Raji (cell line): Measurements from ENCODE around the gene SUN3.

Experiments
- POLR2A ChIP-seq: IDR thresholded peaks from 2 replicates; pipeline ENCODE4 v1.6.1; 2011; ENCODE audit warnings: low read depth, low read length, control low read depth; ENCODE audit not compliant: insufficient read depth

The SUN3 gene

DNA sequence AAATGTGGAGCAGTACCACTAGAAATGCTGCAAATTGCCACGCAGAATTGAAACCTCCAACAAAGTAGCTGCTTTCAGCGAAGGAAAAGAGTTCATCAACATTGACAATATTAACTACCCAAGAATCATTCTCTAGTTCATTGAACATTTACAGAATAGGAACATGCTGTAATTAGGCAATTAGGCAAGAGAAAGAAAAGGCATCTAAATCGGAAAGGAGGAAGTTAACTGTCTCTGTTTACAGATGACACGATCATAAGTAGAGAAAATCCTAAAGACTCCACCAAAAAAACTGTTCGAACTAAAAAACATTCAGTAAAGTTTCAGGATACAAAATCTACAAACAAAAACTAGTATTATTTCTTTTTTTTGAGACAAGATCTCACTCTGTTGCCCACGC is 71.8 kb downstream of the SUN3 start:
- TF ChIP-seq POLR2A, result no peak

DNA sequence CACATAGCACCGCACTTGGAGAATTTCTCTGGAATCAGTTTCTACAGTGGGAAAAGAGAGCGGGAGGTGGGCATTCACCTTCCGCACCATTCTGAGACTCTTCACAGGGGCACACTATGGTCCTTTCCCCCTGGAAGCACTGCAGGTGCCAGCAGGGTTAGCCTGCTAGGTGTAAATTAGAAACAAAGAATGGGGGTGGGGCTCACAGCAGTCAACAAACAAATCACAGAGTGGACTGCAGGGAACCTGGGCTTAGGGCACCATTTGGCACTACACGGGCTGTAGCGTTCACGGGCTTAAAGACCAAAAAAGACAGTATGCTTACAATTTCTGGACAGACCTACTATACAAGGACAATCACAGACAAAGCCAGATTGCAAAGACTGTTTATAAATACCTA is 72.7 kb downstream of the SUN3 start:
- no peak for TF ChIP-seq POLR2A

GRCh38 chr7:47954231-47954911 is 74.5 kb downstream of the SUN3 start:
- TF ChIP-seq POLR2A, result no peak

GRCh38 chr7:47953822-47954221 is 75.1 kb downstream of the SUN3 start:
- no peak for TF ChIP-seq POLR2A

DNA sequence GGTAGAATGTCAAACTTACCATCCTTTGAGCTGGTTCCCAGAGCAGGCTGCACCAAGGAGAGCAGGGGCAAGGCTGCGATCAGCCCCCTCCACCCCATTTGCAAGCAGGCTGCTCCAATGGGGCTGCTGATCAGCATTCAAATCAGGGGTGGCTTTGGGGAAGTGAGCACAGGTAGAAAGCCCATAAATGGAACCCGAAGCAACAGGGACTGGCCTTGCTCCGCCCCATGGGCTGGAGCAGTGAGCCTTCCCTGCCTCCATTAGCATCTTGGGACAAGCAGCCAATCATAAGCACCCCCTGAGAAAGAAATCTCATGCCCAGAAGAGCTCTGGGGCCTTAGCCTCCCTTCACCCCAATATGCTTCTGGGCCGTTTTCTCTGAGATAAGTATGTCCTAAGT is 76.7 kb downstream of the SUN3 start:
- no peak for TF ChIP-seq POLR2A

- TF ChIP-seq POLR2A, result no peak
Observed at GRCh38 chr7:47951374-47951773, 77.5 kb downstream of the SUN3 start.

GRCh38 chr7:47950714-47951113 is 78.2 kb downstream of the SUN3 start:
- no peak for TF ChIP-seq POLR2A

DNA sequence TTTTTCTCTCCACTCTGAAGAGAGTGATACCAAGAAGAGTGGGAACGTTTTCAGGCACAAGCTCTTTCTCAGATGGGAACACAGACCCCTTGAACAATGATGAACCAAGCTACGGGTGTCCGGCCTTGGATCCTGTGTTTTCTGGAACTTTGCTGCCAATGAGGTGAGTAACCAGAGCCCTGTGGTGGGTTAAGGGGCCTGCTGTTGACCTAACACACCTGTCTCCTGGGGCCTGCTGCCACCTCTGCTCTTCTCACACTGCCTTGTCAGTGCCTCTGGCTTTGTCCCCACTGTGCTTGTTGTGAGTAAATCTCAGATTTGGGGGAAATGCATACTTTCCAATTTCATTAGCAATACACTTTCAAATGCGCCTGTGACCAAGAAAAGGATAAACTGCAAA is 79.2 kb downstream of the SUN3 start:
- no peak for TF ChIP-seq POLR2A

GRCh38 chr7:47948141-47948790 is 80.6 kb downstream of the SUN3 start, which contains the start of gene PKD1L1:
TSS of gene PKD1L1 (minus strand) at chr7:47948466. CDS start at chr7:47948440, 26 bp downstream.
- TF ChIP-seq POLR2A, result no peak

DNA sequence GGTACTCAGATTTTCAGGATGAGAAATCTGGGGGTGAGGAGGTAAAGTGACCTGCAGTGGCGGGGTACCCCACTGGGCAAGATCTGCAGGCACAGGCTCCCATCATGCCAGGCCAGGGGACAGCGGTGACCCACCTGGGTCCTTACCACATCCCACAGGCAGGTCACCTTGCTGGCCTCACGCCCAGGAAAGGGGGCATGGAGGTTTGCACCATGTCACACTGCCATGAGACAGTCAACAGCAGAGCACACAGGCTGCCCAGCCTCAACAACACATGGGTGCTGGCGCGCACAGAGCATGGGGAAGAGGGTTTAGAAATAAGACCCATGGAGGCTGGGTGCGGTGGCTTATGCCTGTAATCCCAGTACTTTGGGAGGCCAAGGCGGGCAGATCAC is 81.6 kb downstream of the SUN3 start:
- no peak for TF ChIP-seq POLR2A

DNA sequence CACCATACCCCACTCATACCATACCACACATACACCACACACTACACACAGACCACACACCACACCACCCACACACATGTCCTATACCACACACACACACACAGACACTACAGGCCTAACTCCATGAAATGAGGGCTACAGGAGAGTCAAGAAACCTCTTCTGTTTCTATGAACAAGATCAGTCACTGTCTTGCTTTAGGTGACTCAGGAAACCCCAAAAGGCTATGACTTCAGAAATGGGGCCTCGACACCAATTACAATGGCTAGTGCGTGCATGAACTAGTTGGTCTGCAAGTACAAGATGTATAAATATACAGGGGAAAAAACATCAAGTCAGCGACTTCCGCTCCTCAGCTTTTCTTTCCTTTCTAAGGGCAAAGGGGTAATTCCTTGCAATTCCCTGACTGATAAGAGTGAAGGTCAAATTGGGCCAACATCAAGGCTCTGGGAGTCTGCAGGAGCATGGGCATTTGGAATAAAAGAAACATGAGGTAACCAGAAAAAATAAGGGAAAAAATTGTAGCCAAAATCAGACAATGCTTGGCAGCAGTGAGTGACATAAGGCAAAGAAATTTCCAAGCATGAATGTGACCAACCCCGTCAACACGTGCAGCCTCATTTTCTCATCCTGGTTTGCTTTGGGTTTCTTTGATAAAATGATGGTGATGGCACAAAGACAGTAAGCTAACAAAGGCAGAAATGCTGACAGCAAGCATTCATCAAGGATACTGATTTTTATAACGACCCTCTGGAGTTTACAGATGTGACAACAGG is 82.1 kb downstream of the SUN3 start:
- TF ChIP-seq POLR2A, result no peak

- no peak for TF ChIP-seq POLR2A
Observed at GRCh38 chr7:47945261-47946015, 83.5 kb downstream of the SUN3 start.

GRCh38 chr7:47944536-47945260 is 84.2 kb downstream of the SUN3 start:
- no peak for TF ChIP-seq POLR2A

- no peak for TF ChIP-seq POLR2A
Observed at GRCh38 chr7:47943676-47944474, 85.0 kb downstream of the SUN3 start.

DNA sequence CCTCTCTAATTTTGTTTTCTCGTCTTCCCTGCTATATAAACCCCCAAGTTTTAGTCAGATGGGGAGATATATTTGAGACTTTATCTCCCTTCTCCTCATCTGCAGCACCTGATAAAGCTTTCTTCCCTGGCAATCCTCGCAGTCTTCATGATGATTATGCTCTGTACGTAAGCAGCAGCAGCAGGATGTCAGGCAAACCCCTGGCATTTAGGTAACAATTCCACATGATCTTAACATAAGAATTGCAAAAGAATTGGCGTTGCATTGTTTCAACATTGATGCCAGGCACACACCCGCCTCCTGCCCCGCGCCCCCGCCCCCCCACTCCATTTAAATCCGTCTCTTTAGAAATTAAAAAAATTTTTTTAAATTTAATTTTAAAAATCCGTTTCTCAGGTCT is 86.8 kb downstream of the SUN3 start:
- no peak for TF ChIP-seq POLR2A
